Measurements from ENCODE around the gene FRAS1.
"Not testable (repeated sequence)": the region's sequence is repeated elsewhere in the genome, so short reads cannot be mapped to it uniquely, and the experiment has no call there.

DNA sequence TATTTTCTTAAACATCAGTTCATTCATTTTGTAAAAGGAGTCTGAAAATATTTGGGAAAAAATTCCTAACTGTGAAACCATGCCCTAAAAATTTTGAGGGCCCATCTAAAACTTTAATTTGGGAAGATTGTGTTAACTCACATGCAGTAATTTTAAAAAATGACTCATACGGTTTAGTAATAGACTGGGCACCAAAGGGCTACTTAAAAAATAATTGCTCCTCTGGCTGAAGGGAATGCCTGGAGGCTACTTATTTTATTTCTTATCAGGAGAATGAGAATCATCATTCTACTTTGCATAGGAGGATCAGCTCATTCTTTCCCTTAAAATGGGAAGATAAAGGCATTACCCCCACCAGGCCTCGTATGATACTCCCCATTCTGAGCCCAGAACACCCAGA is 271.5 kb downstream of the FRAS1 start:
- TF ChIP-seq CTCF (conservative IDR thresholded peaks at IDR 0.05 in 1 of 2, IDR thresholded peaks at IDR 0.05 in 1 of 2; ENCODE audit: low read depth in 1 of 2, low read length in 2 of 2); EZH2 (IDR thresholded peaks at IDR 0.05; ENCODE audit: low read length, missing control alignments): not testable (repeated sequence)

Measured in fibroblast of lung (primary cell).